HepG2 (cell line): ENCODE results near the gene TRAPPC5. TPM values are rescaled to one million over a fixed set of nuclear protein-coding genes. Genes with fewer than 3 reads are reported as not detected.

ENCODE experiments used
- KAT2B ChIP-seq: fragments of 150-350 bp; IDR thresholded peaks from 2 replicates; pipeline ENCODE4 v1.6.1; 2014; ENCODE audit warnings: low read depth, low read length, borderline replicate concordance
- KDM3A ChIP-seq: IDR thresholded peaks from 2 replicates; pipeline ENCODE4 v1.6.1; 2018; ENCODE audit warnings: low read depth, missing compliant biosample characterization
- MYNN ChIP-seq: sonication (generic); formaldehyde crosslinking; IDR thresholded peaks from 2 replicates; pipeline ENCODE4 v1.4.0; 2020; ENCODE audit warnings: mild to moderate bottlenecking, low read depth, missing genetic modification reagents
- NR2F1 ChIP-seq, 2 experiments: fragments of 450-650 bp in 1 of 2; formaldehyde crosslinking in 1 of 2; IDR thresholded peaks; 2 replicates each; pipeline versions ENCODE4 v1.5.0 to v1.6.1; 2016 to 2020; ENCODE audit warnings: mild to moderate bottlenecking in 1 of 2, missing compliant biosample characterization in 1 of 2, missing genetic modification reagents in 1 of 2, moderate library complexity in 1 of 2
- PCBP1 ChIP-seq: fragments of 200-400 bp; formaldehyde crosslinking; IDR thresholded peaks from 2 replicates; pipeline ENCODE4 v1.6.1; 2017; ENCODE audit warnings: mild to moderate bottlenecking, low read depth, low read length, borderline replicate concordance
- PTBP1 ChIP-seq: fragments of 200-400 bp; formaldehyde crosslinking; IDR thresholded peaks from 2 replicates; pipeline ENCODE4 v1.6.1; 2018; ENCODE audit warnings: low read length, low read depth; ENCODE audit not compliant: poor library complexity, severe bottlenecking
- SIX1 ChIP-seq: sonication (generic); formaldehyde crosslinking; IDR thresholded peaks from 2 replicates; pipeline ENCODE4 v1.4.0; 2020; ENCODE audit warnings: missing genetic modification reagents, borderline replicate concordance
- TBP ChIP-seq: sonication (generic); formaldehyde crosslinking; IDR thresholded peaks from 2 replicates; pipeline ENCODE4 v1.5.0; 2020; ENCODE audit warnings: missing genetic modification reagents
- ZKSCAN8 ChIP-seq: IDR thresholded peaks from 2 replicates; pipeline ENCODE4 v1.6.1; 2016; ENCODE audit warnings: borderline replicate concordance, missing genetic modification reagents, missing compliant biosample characterization
- ZNF562 ChIP-seq: sonication (generic); formaldehyde crosslinking; IDR thresholded peaks from 2 replicates; pipeline ENCODE4 v1.8.0; 2022; ENCODE audit warnings: missing genetic modification reagents, borderline replicate concordance
- ZNF879 ChIP-seq: sonication (generic); formaldehyde crosslinking; IDR thresholded peaks from 2 replicates; pipeline ENCODE4 v1.8.1; 2023; ENCODE audit warnings: missing genetic modification reagents
- polyA plus RNA-seq, 8 experiments: library from polyadenylated mRNA; depleted of rRNA in 3 of 8; stranded (reverse) in 7 of 8; unstranded in 1 of 8; fragments of >200 nt; fragmentation: Illumina TruSeq in 4 of 8; extraction: Trizol in 4 of 8; gene quantifications; 2 replicates each; pipeline versions ENCODE4 v1.2.1 to v1.2.3, GENCODE V29; 2011 to 2016; ENCODE audit warnings: low read depth in 4 of 8, missing spikeins in 1 of 8, mixed read lengths in 1 of 8; ENCODE audit not compliant: insufficient read depth in 1 of 8
- total RNA-seq, 5 experiments: library from RNA; depleted of rRNA; stranded (reverse); fragments of >200 nt; fragmentation: Illumina TruSeq; extraction: Trizol; gene quantifications; 2 replicates each; pipeline ENCODE4 v1.2.3, GENCODE V29; 2016; ENCODE audit warnings: low read depth in 1 of 5
- TF ChIP-seq, protein P1 (sequence below): sonication (generic); formaldehyde crosslinking; IDR thresholded peaks from 2 replicates; pipeline ENCODE4 v1.4.0; 2020; ENCODE audit warnings: missing genetic modification reagents
- TF ChIP-seq, protein P2 (sequence below), 2 experiments: fragments of 450-650 bp in 1 of 2; sonication (generic) in 1 of 2; formaldehyde crosslinking; IDR thresholded peaks; 2 replicates each; pipeline versions ENCODE4 v1.5.0 to v1.8.0; 2020 to 2022; ENCODE audit warnings: mild to moderate bottlenecking in 1 of 2, missing genetic modification reagents in 1 of 2
- TF ChIP-seq, protein P3 (sequence below): IDR thresholded peaks from 2 replicates; pipeline ENCODE4 v1.6.1; 2016; ENCODE audit warnings: low read depth
- TF ChIP-seq, protein P4 (sequence below): sonication (generic); formaldehyde crosslinking; IDR thresholded peaks from 2 replicates; pipeline ENCODE4 v1.5.1; 2020; ENCODE audit warnings: mild to moderate bottlenecking, missing genetic modification reagents, borderline replicate concordance
- TF ChIP-seq, protein P5 (sequence below): sonication (generic); formaldehyde crosslinking; IDR thresholded peaks from 2 replicates; pipeline ENCODE4 v1.4.0; 2020; ENCODE audit warnings: missing genetic modification reagents

Gene TRAPPC5
- total and polyA plus RNA-seq, 2 of the 13 experiments (the other 11 are each of a cell fraction or from before 2014, with no cell fraction given) = 38.5 to 78.7 TPM

DNA sequence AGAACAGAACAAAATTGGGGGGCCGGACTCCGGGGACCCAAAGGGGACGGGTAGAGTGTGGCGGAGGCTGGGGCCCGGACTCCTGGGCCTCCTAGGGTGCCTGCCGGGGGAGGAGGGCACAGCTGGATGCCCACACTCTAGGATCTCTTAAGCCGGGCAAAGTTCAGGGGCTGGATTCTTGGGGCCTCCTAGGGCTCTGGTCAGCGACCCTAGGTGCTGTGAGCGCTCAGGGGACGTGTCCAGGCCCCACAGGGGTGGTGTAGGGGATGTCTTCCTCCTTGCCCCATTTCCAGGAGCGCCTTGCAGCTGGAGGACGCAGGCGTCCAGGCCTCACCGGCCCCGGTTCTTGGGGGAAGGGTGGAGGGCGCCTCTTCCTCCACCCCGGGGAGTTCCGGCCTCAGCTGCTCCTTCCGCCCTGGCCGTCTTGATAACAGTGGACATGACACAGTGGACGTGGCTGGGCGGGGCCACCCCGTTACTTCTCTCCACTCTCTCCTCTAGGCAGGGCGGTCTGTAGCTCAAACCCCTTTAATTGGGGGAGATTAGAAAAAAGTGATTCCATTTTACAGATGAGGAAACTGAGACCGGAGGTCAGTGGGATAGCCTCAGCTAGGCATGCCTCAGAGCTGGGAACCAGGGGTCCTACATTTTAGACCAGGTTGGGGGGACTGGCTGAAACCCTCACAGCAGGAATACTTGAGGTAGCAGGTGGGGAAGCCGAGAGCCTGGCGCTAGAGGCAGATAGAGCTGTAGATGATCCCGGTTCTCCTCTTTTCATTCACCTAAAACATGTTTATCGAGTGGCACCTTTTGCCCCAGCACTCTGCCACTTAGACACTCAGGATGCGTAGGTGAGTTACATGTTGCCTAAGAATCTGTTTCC, 43.0 kb upstream of the TRAPPC5 start (continued):
- TF ChIP-seq, protein P1, sequence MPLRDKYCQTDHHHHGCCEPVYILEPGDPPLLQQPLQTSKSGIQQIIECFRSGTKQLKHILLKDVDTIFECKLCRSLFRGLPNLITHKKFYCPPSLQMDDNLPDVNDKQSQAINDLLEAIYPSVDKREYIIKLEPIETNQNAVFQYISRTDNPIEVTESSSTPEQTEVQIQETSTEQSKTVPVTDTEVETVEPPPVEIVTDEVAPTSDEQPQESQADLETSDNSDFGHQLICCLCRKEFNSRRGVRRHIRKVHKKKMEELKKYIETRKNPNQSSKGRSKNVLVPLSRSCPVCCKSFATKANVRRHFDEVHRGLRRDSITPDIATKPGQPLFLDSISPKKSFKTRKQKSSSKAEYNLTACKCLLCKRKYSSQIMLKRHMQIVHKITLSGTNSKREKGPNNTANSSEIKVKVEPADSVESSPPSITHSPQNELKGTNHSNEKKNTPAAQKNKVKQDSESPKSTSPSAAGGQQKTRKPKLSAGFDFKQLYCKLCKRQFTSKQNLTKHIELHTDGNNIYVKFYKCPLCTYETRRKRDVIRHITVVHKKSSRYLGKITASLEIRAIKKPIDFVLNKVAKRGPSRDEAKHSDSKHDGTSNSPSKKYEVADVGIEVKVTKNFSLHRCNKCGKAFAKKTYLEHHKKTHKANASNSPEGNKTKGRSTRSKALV (CRISPR knock-in tag) = no peak
- TF ChIP-seq KDM3A (CRISPR knock-in tag) (no peak), MYNN (CRISPR knock-in tag) (no peak), KAT2B (no peak), PTBP1 (no peak), TBP (CRISPR knock-in tag) (no peak), ZKSCAN8 (CRISPR knock-in tag) (no peak), PCBP1 (no peak), NR2F1 (CRISPR knock-in tag; IDR thresholded peaks at IDR 0.05) (no peak), ZNF562 (CRISPR knock-in tag) (no peak), SIX1 (CRISPR knock-in tag) (no peak), ZNF879 (no peak)
- TF ChIP-seq, protein P2, sequence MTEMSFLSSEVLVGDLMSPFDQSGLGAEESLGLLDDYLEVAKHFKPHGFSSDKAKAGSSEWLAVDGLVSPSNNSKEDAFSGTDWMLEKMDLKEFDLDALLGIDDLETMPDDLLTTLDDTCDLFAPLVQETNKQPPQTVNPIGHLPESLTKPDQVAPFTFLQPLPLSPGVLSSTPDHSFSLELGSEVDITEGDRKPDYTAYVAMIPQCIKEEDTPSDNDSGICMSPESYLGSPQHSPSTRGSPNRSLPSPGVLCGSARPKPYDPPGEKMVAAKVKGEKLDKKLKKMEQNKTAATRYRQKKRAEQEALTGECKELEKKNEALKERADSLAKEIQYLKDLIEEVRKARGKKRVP (CRISPR knock-in tag; IDR thresholded peaks at IDR 0.05) = no peak
- TF ChIP-seq, protein P3, sequence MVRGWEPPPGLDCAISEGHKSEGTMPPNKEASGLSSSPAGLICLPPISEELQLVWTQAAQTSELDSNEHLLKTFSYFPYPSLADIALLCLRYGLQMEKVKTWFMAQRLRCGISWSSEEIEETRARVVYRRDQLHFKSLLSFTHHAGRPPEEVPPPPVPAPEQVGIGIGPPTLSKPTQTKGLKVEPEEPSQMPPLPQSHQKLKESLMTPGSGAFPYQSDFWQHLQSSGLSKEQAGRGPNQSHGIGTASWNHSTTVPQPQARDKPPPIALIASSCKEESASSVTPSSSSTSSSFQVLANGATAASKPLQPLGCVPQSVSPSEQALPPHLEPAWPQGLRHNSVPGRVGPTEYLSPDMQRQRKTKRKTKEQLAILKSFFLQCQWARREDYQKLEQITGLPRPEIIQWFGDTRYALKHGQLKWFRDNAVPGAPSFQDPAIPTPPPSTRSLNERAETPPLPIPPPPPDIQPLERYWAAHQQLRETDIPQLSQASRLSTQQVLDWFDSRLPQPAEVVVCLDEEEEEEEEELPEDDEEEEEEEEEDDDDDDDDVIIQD = no peak
- TF ChIP-seq, protein P4, sequence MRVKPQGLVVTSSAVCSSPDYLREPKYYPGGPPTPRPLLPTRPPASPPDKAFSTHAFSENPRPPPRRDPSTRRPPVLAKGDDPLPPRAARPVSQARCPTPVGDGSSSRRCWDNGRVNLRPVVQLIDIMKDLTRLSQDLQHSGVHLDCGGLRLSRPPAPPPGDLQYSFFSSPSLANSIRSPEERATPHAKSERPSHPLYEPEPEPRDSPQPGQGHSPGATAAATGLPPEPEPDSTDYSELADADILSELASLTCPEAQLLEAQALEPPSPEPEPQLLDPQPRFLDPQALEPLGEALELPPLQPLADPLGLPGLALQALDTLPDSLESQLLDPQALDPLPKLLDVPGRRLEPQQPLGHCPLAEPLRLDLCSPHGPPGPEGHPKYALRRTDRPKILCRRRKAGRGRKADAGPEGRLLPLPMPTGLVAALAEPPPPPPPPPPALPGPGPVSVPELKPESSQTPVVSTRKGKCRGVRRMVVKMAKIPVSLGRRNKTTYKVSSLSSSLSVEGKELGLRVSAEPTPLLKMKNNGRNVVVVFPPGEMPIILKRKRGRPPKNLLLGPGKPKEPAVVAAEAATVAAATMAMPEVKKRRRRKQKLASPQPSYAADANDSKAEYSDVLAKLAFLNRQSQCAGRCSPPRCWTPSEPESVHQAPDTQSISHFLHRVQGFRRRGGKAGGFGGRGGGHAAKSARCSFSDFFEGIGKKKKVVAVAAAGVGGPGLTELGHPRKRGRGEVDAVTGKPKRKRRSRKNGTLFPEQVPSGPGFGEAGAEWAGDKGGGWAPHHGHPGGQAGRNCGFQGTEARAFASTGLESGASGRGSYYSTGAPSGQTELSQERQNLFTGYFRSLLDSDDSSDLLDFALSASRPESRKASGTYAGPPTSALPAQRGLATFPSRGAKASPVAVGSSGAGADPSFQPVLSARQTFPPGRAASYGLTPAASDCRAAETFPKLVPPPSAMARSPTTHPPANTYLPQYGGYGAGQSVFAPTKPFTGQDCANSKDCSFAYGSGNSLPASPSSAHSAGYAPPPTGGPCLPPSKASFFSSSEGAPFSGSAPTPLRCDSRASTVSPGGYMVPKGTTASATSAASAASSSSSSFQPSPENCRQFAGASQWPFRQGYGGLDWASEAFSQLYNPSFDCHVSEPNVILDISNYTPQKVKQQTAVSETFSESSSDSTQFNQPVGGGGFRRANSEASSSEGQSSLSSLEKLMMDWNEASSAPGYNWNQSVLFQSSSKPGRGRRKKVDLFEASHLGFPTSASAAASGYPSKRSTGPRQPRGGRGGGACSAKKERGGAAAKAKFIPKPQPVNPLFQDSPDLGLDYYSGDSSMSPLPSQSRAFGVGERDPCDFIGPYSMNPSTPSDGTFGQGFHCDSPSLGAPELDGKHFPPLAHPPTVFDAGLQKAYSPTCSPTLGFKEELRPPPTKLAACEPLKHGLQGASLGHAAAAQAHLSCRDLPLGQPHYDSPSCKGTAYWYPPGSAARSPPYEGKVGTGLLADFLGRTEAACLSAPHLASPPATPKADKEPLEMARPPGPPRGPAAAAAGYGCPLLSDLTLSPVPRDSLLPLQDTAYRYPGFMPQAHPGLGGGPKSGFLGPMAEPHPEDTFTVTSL (CRISPR knock-in tag) = no peak
- TF ChIP-seq, protein P5, sequence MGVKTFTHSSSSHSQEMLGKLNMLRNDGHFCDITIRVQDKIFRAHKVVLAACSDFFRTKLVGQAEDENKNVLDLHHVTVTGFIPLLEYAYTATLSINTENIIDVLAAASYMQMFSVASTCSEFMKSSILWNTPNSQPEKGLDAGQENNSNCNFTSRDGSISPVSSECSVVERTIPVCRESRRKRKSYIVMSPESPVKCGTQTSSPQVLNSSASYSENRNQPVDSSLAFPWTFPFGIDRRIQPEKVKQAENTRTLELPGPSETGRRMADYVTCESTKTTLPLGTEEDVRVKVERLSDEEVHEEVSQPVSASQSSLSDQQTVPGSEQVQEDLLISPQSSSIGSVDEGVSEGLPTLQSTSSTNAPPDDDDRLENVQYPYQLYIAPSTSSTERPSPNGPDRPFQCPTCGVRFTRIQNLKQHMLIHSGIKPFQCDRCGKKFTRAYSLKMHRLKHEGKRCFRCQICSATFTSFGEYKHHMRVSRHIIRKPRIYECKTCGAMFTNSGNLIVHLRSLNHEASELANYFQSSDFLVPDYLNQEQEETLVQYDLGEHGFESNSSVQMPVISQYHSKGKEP = no peak
